Keratinocyte (primary cell): ENCODE measurements around the gene RPTN.

ENCODE experiments used
- EZH2 ChIP-seq: IDR thresholded peaks from one replicate; pipeline ENCODE4 v1.6.1; 2012; ENCODE audit warnings: inconsistent platforms, mild to moderate bottlenecking, low read length, moderate library complexity
- TF ChIP-seq, protein P1 (sequence below), 3 experiments: IDR thresholded peaks in 1 of 3; conservative IDR thresholded peaks in 1 of 3; optimal IDR thresholded peaks in 1 of 3; 2 replicates in 2 of 3; 3 replicates in 1 of 3; pipeline versions ENCODE3 to v1.5.1; 2011; ENCODE audit warnings: low read length in 3 of 3, mild to moderate bottlenecking in 3 of 3, moderate library complexity in 2 of 3, control low read depth in 1 of 3, inconsistent platforms in 1 of 3; ENCODE audit not compliant: insufficient read depth in 2 of 3; ENCODE audit errors: extremely low read depth in 1 of 3

DNA sequence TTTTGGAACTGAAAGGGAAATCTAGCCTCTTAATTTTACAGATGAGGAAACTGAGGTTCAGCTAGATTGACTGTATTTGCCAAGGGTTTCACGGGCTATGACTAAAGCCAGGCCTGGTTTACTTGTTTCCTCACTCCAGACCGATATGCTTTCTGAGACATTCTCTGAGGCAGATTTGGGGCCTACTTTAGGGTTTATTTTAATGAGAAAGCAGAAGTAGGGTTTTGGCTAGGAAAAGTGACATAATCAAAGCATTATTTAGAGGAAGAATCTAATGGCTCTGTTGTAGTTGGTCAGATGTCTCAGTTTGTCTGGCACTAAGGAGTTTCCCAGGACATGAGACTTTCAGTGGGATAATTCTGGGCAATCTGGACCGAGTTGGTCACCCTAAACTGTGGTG, 1.5 kb upstream of the RPTN start:
- TF ChIP-seq, protein P1, sequence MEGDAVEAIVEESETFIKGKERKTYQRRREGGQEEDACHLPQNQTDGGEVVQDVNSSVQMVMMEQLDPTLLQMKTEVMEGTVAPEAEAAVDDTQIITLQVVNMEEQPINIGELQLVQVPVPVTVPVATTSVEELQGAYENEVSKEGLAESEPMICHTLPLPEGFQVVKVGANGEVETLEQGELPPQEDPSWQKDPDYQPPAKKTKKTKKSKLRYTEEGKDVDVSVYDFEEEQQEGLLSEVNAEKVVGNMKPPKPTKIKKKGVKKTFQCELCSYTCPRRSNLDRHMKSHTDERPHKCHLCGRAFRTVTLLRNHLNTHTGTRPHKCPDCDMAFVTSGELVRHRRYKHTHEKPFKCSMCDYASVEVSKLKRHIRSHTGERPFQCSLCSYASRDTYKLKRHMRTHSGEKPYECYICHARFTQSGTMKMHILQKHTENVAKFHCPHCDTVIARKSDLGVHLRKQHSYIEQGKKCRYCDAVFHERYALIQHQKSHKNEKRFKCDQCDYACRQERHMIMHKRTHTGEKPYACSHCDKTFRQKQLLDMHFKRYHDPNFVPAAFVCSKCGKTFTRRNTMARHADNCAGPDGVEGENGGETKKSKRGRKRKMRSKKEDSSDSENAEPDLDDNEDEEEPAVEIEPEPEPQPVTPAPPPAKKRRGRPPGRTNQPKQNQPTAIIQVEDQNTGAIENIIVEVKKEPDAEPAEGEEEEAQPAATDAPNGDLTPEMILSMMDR (optimal IDR thresholded peaks at IDR 0.05 in 1 of 3, IDR thresholded peaks at IDR 0.05 in 1 of 3, conservative IDR thresholded peaks at IDR 0.05 in 1 of 3; ENCODE audit: extremely low read depth in 1 of 3, insufficient read depth in 2 of 3, low read length in 3 of 3) = no peak
- TF ChIP-seq EZH2 = no peak
